ENCODE data around the gene SINHCAF.
"Not testable (repeated sequence)": the region's sequence is repeated elsewhere in the genome, so short reads cannot be mapped to it uniquely, and the experiment has no call there.

SINHCAF gene

GRCh38 chr12:31325877-31326631 is at the start of gene SINHCAF:
Gene SINHCAF (minus strand): TSS chr12:31326150. CDS start chr12:31298204, 27,946 bp downstream.
- DNase-seq: peak; percentile 100

DNA sequence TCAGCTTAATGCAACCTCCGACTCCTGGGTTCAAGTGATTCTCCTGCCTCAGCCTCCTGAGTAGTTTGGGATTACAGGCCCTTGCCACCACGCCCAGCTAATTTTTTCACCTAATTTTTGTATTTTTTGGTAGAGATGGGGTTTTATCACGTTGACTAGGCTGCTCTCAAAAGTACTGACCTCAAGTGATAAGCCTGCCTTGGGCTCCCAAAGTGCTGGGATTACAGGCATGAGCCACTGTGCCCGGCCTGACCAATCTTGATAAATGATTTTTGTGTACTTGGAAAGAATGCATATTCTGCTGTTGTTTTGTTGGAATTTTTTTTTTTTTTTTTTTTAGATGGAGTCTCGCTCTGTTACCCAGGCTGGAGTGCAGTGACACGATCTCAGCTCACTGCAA is 49.5 kb upstream of the SINHCAF start:
- DNase-seq: not testable (repeated sequence)

GRCh38 chr12:31371256-31371620 is 45.3 kb upstream of the SINHCAF start:
- DNase-seq: no peak

DNA sequence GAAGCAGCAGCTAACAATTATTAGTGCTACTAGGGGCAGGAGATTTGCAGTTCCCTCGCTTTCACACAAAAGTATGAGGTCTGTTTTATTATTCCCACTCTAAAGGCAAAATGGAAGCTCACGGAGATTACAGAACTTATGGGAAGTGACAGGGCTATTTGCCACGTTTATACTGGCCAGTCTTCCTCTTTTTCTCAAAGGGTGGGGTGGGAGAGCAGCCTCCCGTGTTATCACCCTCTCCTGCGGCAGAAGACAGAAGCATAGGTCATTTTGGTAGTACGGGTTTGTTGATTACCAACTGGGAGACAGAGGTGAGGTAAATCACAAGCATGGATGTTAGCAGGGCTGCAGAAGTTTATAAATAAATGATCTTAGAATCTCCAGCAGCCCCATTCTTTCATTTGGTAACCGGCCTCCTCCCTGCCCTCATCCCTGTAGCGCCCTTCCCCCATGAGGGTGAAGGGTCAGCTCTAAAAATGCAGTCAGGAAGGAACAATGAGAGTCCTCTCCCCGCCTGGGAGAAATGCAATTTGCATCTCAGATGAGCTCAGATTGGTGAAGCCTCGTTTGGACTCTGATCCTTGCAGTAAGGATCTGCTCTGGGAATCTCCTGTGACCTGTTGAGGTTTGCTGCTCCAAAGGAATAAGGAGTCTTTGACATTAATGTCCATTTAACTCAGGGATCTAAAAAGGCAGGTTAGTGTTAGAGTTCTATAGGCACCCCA is 44.7 kb upstream of the SINHCAF start:
- peak; percentile 63 for DNase-seq

DNA sequence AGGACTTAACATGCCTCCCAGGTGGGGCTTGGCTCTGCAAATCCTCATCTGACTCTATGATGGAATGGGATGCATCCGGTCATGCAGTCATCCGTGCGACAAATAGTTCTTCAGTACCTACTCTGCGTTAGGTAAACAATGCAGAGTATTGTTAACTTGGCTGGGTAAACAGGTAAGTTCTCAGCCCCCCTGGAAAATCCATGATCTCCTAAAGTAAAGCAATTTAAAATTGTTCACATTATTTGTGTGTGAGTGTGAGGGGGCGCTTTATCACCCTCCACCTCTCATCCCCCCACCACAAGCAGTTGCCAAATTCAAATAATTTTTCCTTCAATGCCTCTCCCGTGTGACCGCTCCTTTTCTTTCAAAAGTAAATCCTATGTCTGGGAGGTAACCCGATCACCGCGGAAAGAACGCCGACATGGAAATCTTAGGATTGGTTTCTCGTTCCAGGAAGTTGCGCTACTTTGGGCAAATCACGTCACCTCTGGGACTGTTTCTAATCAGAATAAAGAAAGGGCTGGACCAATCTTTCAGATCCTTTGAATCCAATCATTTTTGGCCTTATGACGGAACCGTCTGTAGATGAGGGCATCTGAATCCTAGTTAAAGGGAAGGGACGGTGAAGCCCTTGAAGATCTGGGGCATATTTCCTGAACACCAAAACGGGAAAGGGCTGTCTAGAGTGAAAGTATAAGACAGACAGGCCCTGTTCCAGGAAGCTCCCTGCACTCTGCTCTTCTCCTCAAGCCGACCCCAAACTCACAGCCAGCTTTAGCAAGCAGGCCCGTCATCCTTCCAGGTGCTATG is 44.0 kb upstream of the SINHCAF start:
- DNase-seq: peak; percentile 48

DNA sequence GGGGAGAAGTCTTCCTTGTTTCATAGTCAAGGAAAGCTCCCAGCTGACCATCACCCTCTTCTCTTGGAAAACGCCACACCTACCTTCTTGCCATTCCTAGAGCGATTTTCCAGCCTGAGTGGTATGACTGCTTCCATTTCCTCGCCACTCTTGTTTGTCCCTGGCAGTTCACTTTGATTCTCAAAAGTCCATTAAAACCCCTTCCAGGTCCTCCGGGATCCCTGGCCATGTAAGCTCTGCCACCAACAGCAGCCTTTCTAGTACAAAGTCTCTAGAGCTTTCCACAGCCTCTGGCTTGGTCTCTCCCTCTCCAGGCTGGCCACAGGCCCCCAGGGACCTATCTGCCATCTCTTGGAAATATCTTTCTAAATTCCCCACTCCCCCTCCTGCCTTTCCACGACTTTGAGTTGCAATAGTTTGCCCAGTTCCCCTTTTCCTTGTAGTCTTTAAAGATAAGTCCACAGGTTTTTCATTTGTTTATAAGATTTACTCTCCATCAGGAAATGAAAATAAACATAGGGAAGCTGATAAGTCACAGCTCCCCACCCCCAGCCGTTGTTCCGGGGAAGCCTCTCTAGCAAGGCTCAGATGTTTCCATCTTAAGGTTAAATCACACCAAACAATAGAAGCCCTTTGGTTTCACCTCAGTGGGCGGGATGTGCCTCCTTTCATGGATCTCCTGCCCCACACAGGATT is 42.9 kb upstream of the SINHCAF start:
- no peak for DNase-seq

- no peak for DNase-seq
Measured at GRCh38 chr12:31366104-31366621, 40.2 kb upstream of the SINHCAF start.

DNA sequence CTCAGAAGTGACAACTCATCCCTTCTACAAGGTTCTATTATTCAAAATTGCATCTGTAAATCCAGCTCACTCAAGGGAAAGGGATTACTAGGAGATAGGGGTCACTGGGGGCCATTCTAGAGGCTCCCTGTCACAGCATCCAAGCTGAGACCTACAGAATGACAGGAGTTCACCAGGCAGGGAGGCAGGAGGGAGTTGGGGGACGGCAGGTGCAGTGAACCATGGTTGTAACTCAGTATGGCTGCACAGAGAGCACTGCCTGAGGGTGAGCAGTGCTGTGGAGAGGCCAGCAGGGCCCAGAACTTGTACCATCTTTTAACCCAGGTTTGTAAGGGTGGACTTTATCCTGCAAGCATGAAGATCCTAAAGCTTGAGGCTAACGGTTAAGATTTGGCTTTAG is 37.9 kb upstream of the SINHCAF start:
- peak; percentile 19 for DNase-seq

- DNase-seq: no peak
Measured at GRCh38 chr12:31363416-31363809, 37.5 kb upstream of the SINHCAF start.

DNA sequence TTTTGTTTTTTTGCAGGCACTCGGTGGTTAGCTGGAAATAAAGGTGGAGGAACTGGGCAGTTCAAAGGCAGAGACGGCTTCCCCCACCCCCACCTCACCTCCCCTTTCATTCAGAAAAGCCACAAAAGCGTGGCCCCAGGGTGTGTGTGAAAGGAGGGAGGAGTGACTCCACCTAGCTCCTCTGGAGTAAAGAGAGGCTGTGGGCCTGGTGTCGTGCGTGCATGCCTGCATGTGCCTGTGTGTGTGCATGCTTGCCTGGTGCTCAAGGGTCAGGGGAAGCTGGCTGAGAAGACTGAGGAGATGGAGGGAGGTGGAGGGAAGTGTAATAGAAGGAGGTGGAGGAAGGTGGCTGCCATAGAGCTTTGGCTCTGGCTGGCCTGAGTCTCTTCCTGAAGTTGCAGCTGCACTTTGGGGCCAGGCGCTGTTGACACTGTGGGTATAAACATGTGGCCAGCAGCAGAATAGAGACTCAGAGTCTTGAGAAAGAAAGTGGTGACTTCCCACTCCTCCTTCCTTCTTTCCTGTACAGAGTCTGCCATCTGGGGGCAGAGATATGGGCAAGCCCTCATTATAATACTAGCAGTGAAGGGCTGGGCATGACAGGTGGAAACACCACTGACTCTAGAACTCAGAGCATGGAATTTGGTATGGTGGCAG is 36.9 kb upstream of the SINHCAF start:
- DNase-seq: peak; percentile 85

DNA sequence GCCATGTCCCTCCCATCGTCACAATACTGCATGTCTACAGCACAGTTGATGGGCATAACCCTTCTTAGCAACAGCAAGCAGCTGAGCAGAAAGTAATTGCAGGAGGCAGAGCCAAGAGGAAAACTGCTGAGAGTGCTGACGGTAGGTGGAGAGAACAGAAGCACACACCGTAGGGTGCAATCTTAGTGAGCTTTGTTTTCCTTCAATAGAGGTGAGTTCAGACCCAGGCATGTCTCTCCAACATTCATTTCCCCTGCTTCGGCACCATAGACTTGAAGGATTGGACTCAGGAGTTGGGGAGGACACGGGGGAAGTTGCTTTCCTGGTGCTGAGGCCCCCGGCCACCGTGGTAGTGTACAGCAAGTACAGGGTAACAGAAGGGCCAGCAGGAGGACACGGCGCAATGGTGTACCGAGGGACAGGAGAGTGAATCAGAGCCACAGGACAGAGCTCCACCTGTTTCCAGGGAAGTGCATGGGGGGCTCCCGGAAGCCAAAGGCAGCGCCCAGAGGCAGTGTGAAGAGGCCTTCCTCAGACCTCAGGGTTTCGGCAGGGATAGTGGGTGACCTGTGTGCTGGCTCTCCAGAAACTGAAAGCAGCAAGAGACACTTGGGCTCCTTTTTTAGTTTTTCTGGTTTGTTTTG is 36.3 kb upstream of the SINHCAF start:
- peak; percentile 92 for DNase-seq

- DNase-seq: no peak
Measured at GRCh38 chr12:31361730-31362114, 35.8 kb upstream of the SINHCAF start.

- DNase-seq: no peak
Measured at GRCh38 chr12:31355747-31356107, 29.8 kb upstream of the SINHCAF start.

DNA sequence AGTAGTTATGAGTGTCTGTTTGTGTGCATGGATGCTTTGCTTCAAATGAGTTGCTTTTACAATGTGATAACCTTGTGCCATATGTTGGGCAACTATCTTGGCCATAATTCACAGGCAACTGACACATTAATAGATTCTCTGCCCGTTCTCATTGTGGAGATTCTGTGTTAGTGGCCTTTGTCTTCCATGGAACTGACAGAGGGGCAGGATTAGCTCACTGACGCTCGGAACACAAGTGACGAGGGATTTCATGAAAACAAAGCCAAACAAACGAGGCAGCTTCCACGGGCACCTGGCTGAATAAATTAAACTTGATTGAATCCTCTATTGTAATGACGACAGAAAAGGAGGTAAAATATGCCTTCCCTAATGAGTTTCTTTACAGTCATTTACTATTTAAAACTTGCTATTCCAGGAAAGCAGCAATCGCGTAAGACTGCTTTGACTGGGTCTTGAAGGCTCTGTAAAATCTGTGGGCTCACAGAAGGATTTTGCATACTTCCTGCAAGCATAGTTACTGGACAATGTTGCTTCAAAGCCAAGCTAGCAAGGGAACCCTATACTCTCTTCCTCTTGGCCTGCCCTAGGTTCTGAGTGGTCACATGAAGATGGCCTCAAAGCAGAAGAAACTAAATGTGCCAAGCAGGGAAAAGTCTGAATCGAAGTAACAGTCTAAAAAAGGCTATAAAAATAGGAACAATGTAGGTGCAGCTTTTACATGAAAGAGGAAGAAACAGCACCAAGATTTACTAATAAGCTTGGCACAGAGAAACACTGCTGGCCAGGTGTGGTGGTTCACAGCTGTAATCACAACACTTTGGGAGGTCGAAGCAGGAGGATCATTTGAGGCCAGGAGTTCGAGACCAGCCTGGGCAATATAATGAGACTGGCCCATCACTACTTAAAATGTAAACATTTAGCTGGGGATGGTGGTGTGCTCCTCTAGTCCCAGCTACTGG is 28.1 kb upstream of the SINHCAF start:
- DNase-seq: peak; percentile 90

GRCh38 chr12:31346267-31346666 is 20.3 kb upstream of the SINHCAF start:
- no peak for DNase-seq

GRCh38 chr12:31343139-31343538 is 17.2 kb upstream of the SINHCAF start:
- no peak for DNase-seq

GRCh38 chr12:31342286-31342685 is 16.3 kb upstream of the SINHCAF start:
- DNase-seq: no peak

DNA sequence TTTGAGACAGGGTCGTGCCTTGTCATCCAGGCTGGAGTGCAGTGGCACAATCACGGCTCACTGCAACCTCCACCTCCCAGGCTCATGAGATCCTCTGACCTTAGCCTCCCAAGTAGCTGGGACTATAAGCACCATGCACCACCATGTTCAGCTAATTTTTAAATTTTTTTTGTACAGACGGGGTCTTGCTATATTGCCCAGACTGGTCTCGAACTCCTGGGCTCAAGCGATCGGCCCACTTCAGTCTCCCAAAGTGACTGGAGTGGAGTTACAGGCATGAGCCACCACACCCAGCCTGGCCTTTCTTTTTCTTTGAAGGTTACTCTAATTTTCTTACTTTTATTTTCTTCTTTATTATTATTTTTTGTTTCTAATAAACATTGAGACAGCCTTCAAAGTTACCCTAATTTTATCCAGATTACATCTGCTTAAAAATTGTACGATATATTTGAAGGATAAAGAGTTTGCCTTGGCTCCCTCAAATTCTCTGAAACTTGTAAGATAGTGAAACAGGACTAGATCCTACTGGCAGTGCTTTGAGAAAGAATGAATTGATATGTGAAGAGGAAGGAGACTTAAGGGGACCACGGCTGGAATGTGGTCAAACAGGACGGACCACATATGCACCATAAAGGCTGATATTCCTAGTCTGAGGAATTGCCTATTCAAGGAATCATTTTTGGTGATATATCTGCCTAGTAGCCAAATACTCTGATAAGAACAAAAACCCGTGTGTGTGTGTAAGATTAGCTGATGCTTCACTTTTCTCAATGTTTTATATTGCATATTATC is 14.1 kb upstream of the SINHCAF start:
- no peak for DNase-seq

DNA sequence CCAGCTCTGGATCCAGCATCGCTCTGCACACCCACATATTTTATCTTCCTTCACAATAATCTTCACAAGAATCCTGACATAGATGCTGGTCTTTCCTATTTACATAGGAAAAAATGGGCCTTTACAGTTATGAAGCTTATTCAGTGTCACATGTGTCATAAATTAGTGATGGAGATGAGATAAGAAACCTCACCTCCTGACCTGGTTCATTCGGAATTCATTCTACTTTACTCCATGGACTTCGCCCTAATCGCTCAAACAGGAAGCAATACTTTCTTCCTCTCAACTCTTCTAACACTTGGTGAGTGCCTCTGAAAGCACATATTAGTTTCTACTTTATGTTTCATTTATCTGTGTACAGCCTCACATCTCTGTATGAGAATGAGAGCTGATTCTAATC is 12.0 kb upstream of the SINHCAF start:
- no peak for DNase-seq

DNA sequence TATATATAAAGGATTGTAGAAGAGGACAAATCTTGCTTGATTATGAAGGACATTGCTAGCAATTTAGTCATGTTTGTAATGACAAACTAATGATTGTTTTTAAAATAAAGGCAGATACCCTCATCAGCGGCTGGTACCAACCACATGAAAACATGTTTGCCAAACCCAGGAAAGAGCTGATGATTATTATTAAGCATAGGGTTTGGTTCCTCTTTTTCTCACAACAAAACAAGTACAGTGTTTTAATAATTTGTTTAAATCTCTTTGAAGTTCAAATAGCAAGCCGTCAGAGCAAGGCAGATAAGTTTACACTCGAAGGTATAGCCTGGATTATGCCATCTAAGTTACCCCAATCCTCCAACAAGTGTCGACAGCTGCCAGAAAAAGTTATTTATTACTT is 5.3 kb upstream of the SINHCAF start:
- DNase-seq: no peak
